Neural progenitor cell (in vitro differentiated cells): ENCODE measurements around the gene WDR55. TPM values are rescaled to one million over a fixed set of nuclear protein-coding genes. Genes with fewer than 3 reads are reported as not detected.
"Not testable (repeated sequence)": the region's sequence is repeated elsewhere in the genome, so short reads cannot be mapped to it uniquely, and the experiment has no call there.

Experiments used
- DNase-seq: peaks from one replicate; pipeline ENCODE4 v3.0.0-alpha.2; 2016; ENCODE audit warnings: low spot score
- H2AFZ ChIP-seq: fragments of 200-600 bp; sonication (generic); replicated peaks from 2 replicates; pipeline ENCODE4 v1.6.1; 2016; ENCODE audit warnings: antibody characterized with exemption
- H3F3A ChIP-seq: fragments of 200-600 bp; sonication (generic); 2 replicates; pipeline ENCODE4 v1.6.1; 2016; ENCODE audit warnings: antibody characterized with exemption, low read depth
- H3K27ac ChIP-seq: fragments of 200-600 bp; sonication (generic); 2 replicates; pipeline ENCODE4 v1.5.1; 2016; ENCODE audit warnings: mild to moderate bottlenecking
- H3K27me3 ChIP-seq: fragments of 200-600 bp; sonication (generic); 2 replicates; pipeline ENCODE4 v1.6.1; 2016; ENCODE audit warnings: mild to moderate bottlenecking, moderate library complexity
- H3K36me3 ChIP-seq: fragments of 200-600 bp; sonication (generic); 2 replicates; pipeline ENCODE4 v1.5.1; 2016
- H3K4me1 ChIP-seq: fragments of 200-600 bp; sonication (generic); 2 replicates; pipeline ENCODE4 v1.6.1; 2016; ENCODE audit warnings: mixed run types
- H3K4me2 ChIP-seq: fragments of 200-600 bp; sonication (generic); 2 replicates; pipeline ENCODE4 v1.6.1; 2016
- H3K4me3 ChIP-seq: fragments of 200-600 bp; sonication (generic); 2 replicates; pipeline ENCODE4 v1.5.1; 2016
- H3K79me2 ChIP-seq: fragments of 200-600 bp; sonication (generic); 2 replicates; pipeline ENCODE4 v1.6.1; 2016; ENCODE audit warnings: low read depth
- H3K9ac ChIP-seq: fragments of 200-600 bp; sonication (generic); 2 replicates; pipeline ENCODE4 v1.6.1; 2016
- H3K9me3 ChIP-seq: fragments of 200-600 bp; sonication (generic); 2 replicates; pipeline ENCODE4 v1.5.1; 2016; ENCODE audit warnings: low read depth
- H4K20me1 ChIP-seq: fragments of 200-600 bp; sonication (generic); 2 replicates; pipeline ENCODE4 v1.6.1; 2016; ENCODE audit warnings: low read depth
- H3K27ac Mint-ChIP-seq: 3 replicates; pipeline ENCODE4 v1.8.0; 2021; ENCODE audit warnings: mixed read lengths
- H3K27me3 Mint-ChIP-seq: 2 replicates; pipeline ENCODE4 v1.8.0; 2022; ENCODE audit warnings: low read depth, mild to moderate bottlenecking, inconsistent platforms, moderate library complexity, mixed read lengths; ENCODE audit not compliant: insufficient read depth
- H3K36me3 Mint-ChIP-seq: 3 replicates; pipeline ENCODE4 v1.8.0; 2021; ENCODE audit warnings: mixed read lengths
- H3K4me1 Mint-ChIP-seq: 3 replicates; pipeline ENCODE4 v1.8.0; 2021; ENCODE audit warnings: mixed read lengths
- H3K4me3 Mint-ChIP-seq: 3 replicates; pipeline ENCODE4 v1.8.0; 2021; ENCODE audit warnings: mild to moderate bottlenecking, moderate library complexity, mixed read lengths
- H3K9me3 Mint-ChIP-seq: 3 replicates; pipeline ENCODE4 v1.8.0; 2020; ENCODE audit warnings: mixed read lengths
- EZH2 ChIP-seq: fragments of 200-600 bp; sonication (generic); IDR thresholded peaks from 2 replicates; pipeline ENCODE4 v1.6.1; 2017; ENCODE audit warnings: antibody characterized with exemption, mild to moderate bottlenecking, moderate library complexity
- EZH2phosphoT487 ChIP-seq: fragments of 200-600 bp; sonication (generic); IDR thresholded peaks from 2 replicates; pipeline ENCODE4 v1.6.1; 2017; ENCODE audit warnings: antibody characterized with exemption
- total RNA-seq: library from RNA; depleted of rRNA; stranded (reverse); fragments of >200 nt; gene quantifications from 2 replicates; pipeline ENCODE4 v1.2.3, GENCODE V29; 2015; ENCODE audit warnings: low replicate concordance
- TF ChIP-seq, protein P1 (sequence below): fragments of 200-600 bp; sonication (generic); IDR thresholded peaks from 2 replicates; pipeline ENCODE4 v1.5.1; 2017; ENCODE audit warnings: antibody characterized with exemption, mild to moderate bottlenecking

The WDR55 gene
- total RNA-seq, 1 donor from 2014 or later: 6.9 TPM

DNA sequence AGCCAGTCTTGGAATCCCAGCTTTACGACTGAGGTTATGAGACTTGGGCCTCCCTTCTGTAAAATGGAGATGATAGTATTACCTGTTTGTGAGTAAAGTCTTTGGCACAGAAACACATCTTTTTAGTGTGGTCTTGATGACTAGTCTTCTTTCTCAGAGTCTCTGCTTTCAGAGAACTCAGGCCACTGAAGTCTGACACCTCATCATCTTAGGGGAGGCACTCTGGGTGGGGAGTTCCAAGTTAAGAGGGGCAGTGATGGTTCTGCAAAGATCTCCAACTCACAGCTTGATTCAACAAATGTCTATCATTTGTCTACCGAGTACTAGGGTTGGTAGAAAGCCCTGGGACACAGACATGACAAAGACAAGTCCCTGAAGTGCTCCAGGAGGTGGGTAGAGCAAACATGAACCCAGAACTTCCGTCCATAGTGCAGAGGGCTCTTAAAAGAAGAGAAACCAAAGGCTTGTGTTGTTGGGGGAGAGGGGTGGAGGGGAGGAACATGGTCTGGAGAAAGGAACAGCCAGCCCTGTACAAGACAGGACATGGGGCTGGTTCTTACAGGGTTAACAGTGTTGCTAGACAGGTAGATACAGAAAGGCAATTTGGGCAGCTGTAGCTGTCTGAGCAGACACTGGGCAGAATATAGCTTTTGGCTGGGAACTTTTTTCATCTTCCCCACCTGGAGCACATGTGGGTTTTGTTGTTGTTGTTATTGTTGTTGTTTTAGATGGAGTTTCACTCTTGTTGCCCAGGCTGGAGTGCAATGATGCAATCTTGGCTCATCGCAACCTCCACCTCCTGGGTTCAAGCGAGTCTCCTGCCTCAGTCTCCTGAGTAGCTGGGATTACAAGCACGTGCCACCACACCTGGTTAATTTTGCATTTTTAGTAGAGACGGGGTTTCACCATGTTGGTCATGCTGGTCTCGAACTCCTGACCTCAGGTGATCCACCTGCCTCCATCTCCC, 29.1 kb upstream of the WDR55 start:
- Histone ChIP-seq H3K27me3 (no peaks in the 10 kb centered on the region), H3K4me3 (no peak overlapping the region), H3K27ac (no peak overlapping the region), H3K4me1 (peaks cover under 1% of the 10 kb centered on the region), H3K9ac (no peak overlapping the region), H3K4me2 (no peak overlapping the region), H4K20me1 (no peaks in the 10 kb centered on the region), H3K36me3 (no peaks in the 10 kb centered on the region), H3F3A (no peaks in the 10 kb centered on the region), H2AFZ (no peak overlapping the region), H3K79me2 (peaks cover 12% of the 10 kb centered on the region), H3K9me3 (no peaks in the 10 kb centered on the region)
- Mint-ChIP-seq H3K9me3 (peaks cover 16% of the 10 kb centered on the region), H3K4me1 (peaks cover 9% of the 10 kb centered on the region), H3K27ac (no peak overlapping the region), H3K27me3 (peaks cover 10% of the 10 kb centered on the region), H3K36me3 (peaks cover 8% of the 10 kb centered on the region), H3K4me3 (no peak overlapping the region)
- TF ChIP-seq, protein P1, sequence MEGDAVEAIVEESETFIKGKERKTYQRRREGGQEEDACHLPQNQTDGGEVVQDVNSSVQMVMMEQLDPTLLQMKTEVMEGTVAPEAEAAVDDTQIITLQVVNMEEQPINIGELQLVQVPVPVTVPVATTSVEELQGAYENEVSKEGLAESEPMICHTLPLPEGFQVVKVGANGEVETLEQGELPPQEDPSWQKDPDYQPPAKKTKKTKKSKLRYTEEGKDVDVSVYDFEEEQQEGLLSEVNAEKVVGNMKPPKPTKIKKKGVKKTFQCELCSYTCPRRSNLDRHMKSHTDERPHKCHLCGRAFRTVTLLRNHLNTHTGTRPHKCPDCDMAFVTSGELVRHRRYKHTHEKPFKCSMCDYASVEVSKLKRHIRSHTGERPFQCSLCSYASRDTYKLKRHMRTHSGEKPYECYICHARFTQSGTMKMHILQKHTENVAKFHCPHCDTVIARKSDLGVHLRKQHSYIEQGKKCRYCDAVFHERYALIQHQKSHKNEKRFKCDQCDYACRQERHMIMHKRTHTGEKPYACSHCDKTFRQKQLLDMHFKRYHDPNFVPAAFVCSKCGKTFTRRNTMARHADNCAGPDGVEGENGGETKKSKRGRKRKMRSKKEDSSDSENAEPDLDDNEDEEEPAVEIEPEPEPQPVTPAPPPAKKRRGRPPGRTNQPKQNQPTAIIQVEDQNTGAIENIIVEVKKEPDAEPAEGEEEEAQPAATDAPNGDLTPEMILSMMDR: no peak
- TF ChIP-seq EZH2phosphoT487 (no peak), EZH2 (no peak)
- no peak for DNase-seq

DNA sequence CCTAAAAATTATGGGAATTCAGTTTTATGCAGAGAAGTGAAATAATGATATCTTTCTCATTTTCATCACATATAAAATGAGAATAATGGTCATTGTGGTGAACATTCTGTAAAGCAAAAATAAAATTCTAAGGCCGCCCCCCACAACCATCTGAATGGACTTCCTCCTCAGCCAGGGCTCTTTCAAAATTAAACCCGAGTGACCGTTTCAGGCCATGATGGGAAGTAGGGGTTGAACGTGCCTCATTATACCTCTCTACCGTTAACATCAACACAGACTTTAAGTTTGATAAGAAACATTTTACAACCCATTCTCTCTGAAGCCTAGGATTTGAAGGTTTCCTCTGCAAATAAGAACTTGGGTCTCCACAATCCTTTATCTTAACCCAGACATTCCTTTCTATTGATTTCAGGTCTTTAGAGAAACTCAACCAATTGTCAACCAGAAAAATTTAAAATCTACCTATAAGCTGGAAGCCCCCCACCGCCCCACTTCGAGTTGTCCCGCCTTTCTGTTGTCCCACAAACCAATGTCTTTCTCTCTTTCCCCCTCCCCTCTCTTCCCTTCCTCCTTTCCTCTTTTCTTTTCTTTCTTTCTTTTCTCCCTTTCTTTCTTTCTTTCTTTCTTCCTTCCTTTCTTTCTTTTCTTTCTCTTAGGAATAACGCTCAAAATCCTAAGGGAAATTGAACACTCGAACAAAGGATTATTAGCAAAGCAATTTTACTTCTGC, 27.2 kb upstream of the WDR55 start:
- Mint-ChIP-seq H3K4me3 (no peak overlapping the region), H3K9me3 (peaks cover 14% of the 10 kb centered on the region), H3K4me1 (peaks cover 16% of the 10 kb centered on the region), H3K27ac (no peak overlapping the region), H3K27me3 (peaks cover 5% of the 10 kb centered on the region), H3K36me3 (peaks cover 11% of the 10 kb centered on the region)
- Histone ChIP-seq H3K9me3 (no peaks in the 10 kb centered on the region), H3K27me3 (no peaks in the 10 kb centered on the region), H3K9ac (no peak overlapping the region), H3K4me1 (peaks cover 5% of the 10 kb centered on the region), H3F3A (no peaks in the 10 kb centered on the region), H2AFZ (no peak overlapping the region), H3K79me2 (peaks cover 22% of the 10 kb centered on the region), H3K4me3 (no peak overlapping the region), H3K36me3 (no peaks in the 10 kb centered on the region), H3K4me2 (no peak overlapping the region), H4K20me1 (no peaks in the 10 kb centered on the region), H3K27ac (no peak overlapping the region)
- no peak for DNase-seq
- TF ChIP-seq, protein P1: no peak
- no peak for TF ChIP-seq EZH2
- TF ChIP-seq EZH2phosphoT487: no peak

DNA sequence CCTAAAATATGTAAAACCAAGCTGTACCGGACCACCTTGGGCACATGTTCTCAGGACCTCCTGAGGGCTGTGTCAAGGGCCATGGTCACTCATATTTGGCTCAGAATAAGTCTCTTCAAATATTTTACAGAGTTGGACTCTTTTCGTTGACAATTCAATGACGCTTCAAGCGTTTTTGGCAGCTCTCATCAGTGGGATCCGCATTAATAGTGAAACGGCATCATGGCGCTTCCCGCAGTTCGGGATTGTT, 25.9 kb upstream of the WDR55 start:
- Mint-ChIP-seq H3K27ac (peak overlapping the region; percentile 89), H3K4me1 (peaks cover 16% of the 10 kb centered on the region), H3K36me3 (peaks cover 11% of the 10 kb centered on the region), H3K4me3 (peak overlapping the region; percentile 95)
- not testable (repeated sequence) for H3K27me3 ChIP-seq, H3F3A ChIP-seq, DNase-seq, H3K36me3 ChIP-seq, H3K9me3 Mint-ChIP-seq, H3K9ac ChIP-seq, H3K27me3 Mint-ChIP-seq, H3K4me1 ChIP-seq, H3K27ac ChIP-seq, H4K20me1 ChIP-seq, H3K9me3 ChIP-seq
- Histone ChIP-seq H3K4me3 (peak overlapping the region; percentile 58), H3K4me2 (peak overlapping the region; percentile 14), H3K79me2 (peaks cover 22% of the 10 kb centered on the region), H2AFZ (peak overlapping the region; percentile 83)
